Mesodermal cell (in vitro differentiated cells): ENCODE results near the gene SPRR2F. TPM values are rescaled to one million over a fixed set of nuclear protein-coding genes. Genes with fewer than 3 reads are reported as not detected.
"Not testable (repeated sequence)": the region's sequence is repeated elsewhere in the genome, so short reads cannot be mapped to it uniquely, and the experiment has no call there.

ENCODE experiments used
- H3K27ac ChIP-seq: 2 replicates; pipeline ENCODE4 v1.7.0; 2013; ENCODE audit warnings: mild to moderate bottlenecking, low read depth, low read length, moderate library complexity; ENCODE audit not compliant: severe bottlenecking
- H3K36me3 ChIP-seq: 2 replicates; pipeline ENCODE4 v1.7.1; 2013; ENCODE audit warnings: mild to moderate bottlenecking, low read length, moderate library complexity; ENCODE audit not compliant: control insufficient read depth, insufficient read depth
- H3K4me1 ChIP-seq: one replicate; pipeline ENCODE4 v1.7.1; 2013; ENCODE audit warnings: mild to moderate bottlenecking, low read length; ENCODE audit not compliant: insufficient read depth, control insufficient read depth, poor library complexity, severe bottlenecking
- H3K4me3 ChIP-seq: 2 replicates; pipeline ENCODE4 v1.7.0; 2013; ENCODE audit warnings: low read length, control low read depth, mild to moderate bottlenecking; ENCODE audit not compliant: insufficient read depth, poor library complexity, severe bottlenecking; ENCODE audit errors: extremely low read depth
- H3K9me3 ChIP-seq: 2 replicates; pipeline ENCODE4 v1.7.1; 2013; ENCODE audit warnings: mild to moderate bottlenecking, low read length, moderate library complexity; ENCODE audit not compliant: control insufficient read depth
- WGBS, 2 experiments: methylation state at CpG; one replicate each; pipeline ENCODE4 v1.1.5; 2013; ENCODE audit warnings: missing lambda C conversion rate in 2 of 2; ENCODE audit not compliant: insufficient coverage in 2 of 2; 5-methylcytosine and 5-hydroxymethylcytosine counted together
- polyA plus RNA-seq, 2 experiments: library from polyadenylated mRNA; stranded (reverse); fragments of 50-300 nt; gene quantifications; one replicate each; pipeline ENCODE4 v1.2.3, GENCODE V29; 2013

SPRR2F gene
- not detected for polyA plus RNA-seq (2013, experiment 1 of 2)
- polyA plus RNA-seq (2013, experiment 2 of 2): not detected

- Histone ChIP-seq H3K27ac (no peak within 1 kb of the TSS), H3K9me3 (no peaks in the 10 kb centered on the region), H3K36me3 (no peaks in the 10 kb centered on the region), H3K4me3 (no peak within 1 kb of the TSS), H3K4me1 (no peaks in the 10 kb centered on the region)
- 80 to 84% methylated on average over 3 of the region's 3 CpGs for WGBS, 2 experiments
Observed at GRCh38 chr1:153113416-153113815, at the start of gene SPRR2F. TSS of gene SPRR2F (minus strand) at chr1:153113516. CDS start at chr1:153112733, 783 bp downstream.

- H3K36me3 ChIP-seq: no peaks in the 10 kb centered on the region
- no peak overlapping the region for H3K27ac ChIP-seq
- no peaks in the 10 kb centered on the region for H3K4me1 ChIP-seq
- H3K4me3 ChIP-seq: no peak overlapping the region
- H3K9me3 ChIP-seq: peaks cover 6% of the 10 kb centered on the region
- 75 to 92% methylated on average over 1 of the region's 2 CpGs for WGBS, 2 experiments
Observed at GRCh38 chr1:153155541-153155940, 42.2 kb upstream of the SPRR2F start.

GRCh38 chr1:153152481-153152880, 39.2 kb upstream of the SPRR2F start:
- Histone ChIP-seq H3K36me3 (no peaks in the 10 kb centered on the region), H3K4me1 (no peaks in the 10 kb centered on the region), H3K27ac (no peak overlapping the region), H3K4me3 (no peak overlapping the region), H3K9me3 (no peaks in the 10 kb centered on the region)
- 83 to 100% methylated on average over 1 of the region's 3 CpGs for whole genome bisulfite sequencing, 2 experiments

GRCh38 chr1:153150846-153151245, 37.5 kb upstream of the SPRR2F start, which contains the start of gene SPRR2G:
TSS of gene SPRR2G (minus strand) at chr1:153150890. CDS start at chr1:153150110, 780 bp downstream.
- H3K36me3 ChIP-seq: no peaks in the 10 kb centered on the region
- no peak within 1 kb of the TSS for H3K4me3 ChIP-seq
- H3K27ac ChIP-seq: no peak within 1 kb of the TSS
- H3K9me3 ChIP-seq: no peaks in the 10 kb centered on the region
- no peaks in the 10 kb centered on the region for H3K4me1 ChIP-seq
- 75 to 80% methylated on average over 1 of the region's 1 CpG for WGBS, 2 experiments

- 89 to 100% methylated on average over 1 to 3 of the region's 3 CpGs for WGBS, 2 experiments
Observed at GRCh38 chr1:153141377-153141776, 28.1 kb upstream of the SPRR2F start.

GRCh38 chr1:153140484-153140883, 27.2 kb upstream of the SPRR2F start:
- Histone ChIP-seq H3K4me3 (no peak overlapping the region), H3K4me1 (no peaks in the 10 kb centered on the region), H3K36me3 (no peaks in the 10 kb centered on the region), H3K9me3 (no peaks in the 10 kb centered on the region), H3K27ac (no peak overlapping the region)
- WGBS, 2 experiments: 70 to 92% methylated on average over 2 to 3 of the region's 3 CpGs

More at GRCh38 chr1:153141377-153141776, 28.1 kb upstream of the SPRR2F start:
- Histone ChIP-seq H3K27ac (no peak overlapping the region), H3K36me3 (no peaks in the 10 kb centered on the region), H3K4me3 (no peak overlapping the region), H3K4me1 (no peaks in the 10 kb centered on the region), H3K9me3 (no peaks in the 10 kb centered on the region)

GRCh38 chr1:153133743-153134142, 20.4 kb upstream of the SPRR2F start:
- no peaks in the 10 kb centered on the region for H3K36me3 ChIP-seq
- H3K4me1 ChIP-seq: no peaks in the 10 kb centered on the region
- no peak overlapping the region for H3K4me3 ChIP-seq
- H3K9me3 ChIP-seq: no peaks in the 10 kb centered on the region
- no peak overlapping the region for H3K27ac ChIP-seq
- 83% methylated on average over 1 of the region's 2 CpGs; no CpG with 5 or more reads in 1 of the 2 experiments for WGBS, 2 experiments

GRCh38 chr1:153133267-153133666, 20.0 kb upstream of the SPRR2F start:
- Histone ChIP-seq H3K27ac (no peak overlapping the region), H3K36me3 (no peaks in the 10 kb centered on the region), H3K4me1 (no peaks in the 10 kb centered on the region), H3K4me3 (no peak overlapping the region), H3K9me3 (no peaks in the 10 kb centered on the region)
- 64 to 100% methylated on average over 1 of the region's 1 CpG for WGBS, 2 experiments

GRCh38 chr1:153128688-153129087, 15.4 kb upstream of the SPRR2F start:
- 85 to 100% methylated on average over 2 of the region's 4 CpGs for WGBS, 2 experiments

GRCh38 chr1:153127296-153127695, 14.0 kb upstream of the SPRR2F start:
- H3K9me3 ChIP-seq: peaks cover 16% of the 10 kb centered on the region
- H3K4me1 ChIP-seq: no peaks in the 10 kb centered on the region
- WGBS, 2 experiments: 82 to 83% methylated on average over 1 to 2 of the region's 2 CpGs
- H3K4me3 ChIP-seq: no peak overlapping the region
- no peak overlapping the region for H3K27ac ChIP-seq
- no peaks in the 10 kb centered on the region for H3K36me3 ChIP-seq

More at GRCh38 chr1:153128688-153129087, 15.4 kb upstream of the SPRR2F start:
- not testable (repeated sequence) for H3K4me3 ChIP-seq, H3K27ac ChIP-seq, H3K4me1 ChIP-seq, H3K36me3 ChIP-seq
- peaks cover 12% of the 10 kb centered on the region for H3K9me3 ChIP-seq

GRCh38 chr1:153125536-153125935, 12.2 kb upstream of the SPRR2F start:
- Histone ChIP-seq H3K9me3 (peaks cover 16% of the 10 kb centered on the region), H3K36me3 (no peaks in the 10 kb centered on the region), H3K4me1 (no peaks in the 10 kb centered on the region), H3K4me3 (no peak overlapping the region), H3K27ac (no peak overlapping the region)
- WGBS, 2 experiments: no CpG with 5 or more reads among the region's 1 CpG
